ENCODE data around the gene CALR.
"Not testable (repeated sequence)": the region's sequence is repeated elsewhere in the genome, so short reads cannot be mapped to it uniquely, and the experiment has no call there.

The CALR gene

DNA sequence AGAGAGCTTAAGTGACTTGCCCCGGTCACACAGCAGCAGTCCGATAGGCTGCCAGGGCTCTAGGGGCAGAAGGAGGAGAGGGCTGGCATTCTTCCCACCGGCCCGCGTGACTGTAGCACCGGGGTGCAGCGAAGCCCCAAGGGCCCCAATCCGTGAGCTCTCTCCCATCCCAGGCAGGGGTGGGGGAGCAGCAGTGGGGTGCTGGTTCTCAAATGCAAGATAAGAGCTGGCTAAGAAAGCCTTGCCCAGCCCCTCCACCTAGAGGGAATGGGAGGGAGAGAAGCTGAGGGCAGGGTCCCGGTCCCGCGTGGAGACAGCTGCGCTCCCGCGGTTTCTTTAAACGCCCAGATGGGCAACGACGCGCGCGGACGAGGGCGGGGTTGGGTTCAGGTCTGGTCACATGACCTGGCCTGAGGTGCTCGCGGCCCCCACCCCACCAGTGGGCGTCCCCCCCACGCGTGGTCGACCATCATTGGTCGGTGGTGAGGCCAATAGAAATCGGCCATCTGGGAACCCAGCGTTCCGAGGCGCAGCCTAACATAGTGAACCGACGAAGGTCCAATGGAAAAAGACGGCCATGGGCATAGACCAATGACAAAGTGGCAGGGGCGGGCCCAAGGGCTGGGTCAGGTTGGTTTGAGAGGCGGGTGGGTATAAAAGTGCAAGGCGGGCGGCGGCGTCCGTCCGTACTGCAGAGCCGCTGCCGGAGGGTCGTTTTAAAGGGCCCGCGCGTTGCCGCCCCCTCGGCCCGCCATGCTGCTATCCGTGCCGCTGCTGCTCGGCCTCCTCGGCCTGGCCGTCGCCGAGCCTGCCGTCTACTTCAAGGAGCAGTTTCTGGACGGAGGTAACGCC, at the start of gene CALR:
CALR (plus strand) TSS at position 683 of the 852 bp plus-strand sequence; CDS start at position 754, 71 bp downstream.
- Mint-ChIP-seq H3K9me3 (no peaks in the 10 kb centered on the region), H3K36me3 (peaks cover 46% of the 10 kb centered on the region), H3K27me3 (no peaks in the 10 kb centered on the region), H3K4me1 (peaks cover 71% of the 10 kb centered on the region), H3K27ac (peak within 1 kb of the TSS; percentile 96), H3K4me3 (peak within 1 kb of the TSS; percentile 99)
- CTCF ChIA-PET, result interaction anchor here (0.8 to 1.5 kb wide), 3 partner anchors 27 to 53 kb away, joined by 3 to 6 read pairs (median 3); partner anchors contain the start of gene GCDH
- peak; percentile 100 for DNase-seq

DNA sequence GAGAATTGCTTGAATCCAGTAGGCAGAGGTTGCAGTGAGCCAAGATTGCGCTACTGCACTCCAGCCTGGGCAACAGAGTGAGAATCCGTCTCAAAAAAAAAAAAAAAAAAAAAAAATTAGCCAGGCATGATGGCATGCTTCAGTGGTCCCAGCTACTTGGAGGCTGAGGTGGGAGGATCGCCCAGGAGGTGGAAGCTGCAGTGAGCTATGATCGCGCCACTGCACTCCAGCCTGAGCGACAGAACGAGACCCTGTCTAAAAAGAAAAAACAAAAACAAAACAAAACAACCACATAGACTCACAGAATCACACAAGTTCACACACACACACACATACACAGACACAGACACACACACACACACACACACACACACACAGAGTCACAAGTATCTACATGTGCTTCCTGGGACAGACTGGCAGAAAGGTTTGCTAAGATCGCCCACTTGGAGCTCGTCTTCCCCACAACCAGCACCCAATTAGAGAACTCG, 48.1 kb upstream of the CALR start:
- Mint-ChIP-seq H3K4me3 (peak overlapping the region; percentile 97), H3K36me3 (peaks cover 18% of the 10 kb centered on the region), H3K27ac (peak overlapping the region; percentile 94), H3K4me1 (peaks cover 39% of the 10 kb centered on the region)
- not testable (repeated sequence) for DNase-seq, H3K9me3 Mint-ChIP-seq, H3K27me3 Mint-ChIP-seq
- CTCF ChIA-PET, result interaction anchor here (0.6 to 1.4 kb wide), 5 partner anchors 9 to 139 kb away, joined by 3 to 8 read pairs (median 3); partner anchors contain the start of genes DNASE2 and SYCE2

GRCh38 chr19:12890787-12891552, 47.4 kb upstream of the CALR start, which contains the start of gene GCDH:
Gene GCDH, plus strand, starts transcription at chr19:12891160. Its CDS starts 145 bp downstream, at chr19:12891305.
- H3K4me3 Mint-ChIP-seq, result peak within 1 kb of the TSS; percentile 97
- peak; percentile 99 for DNase-seq
- no peaks in the 10 kb centered on the region for H3K27me3 Mint-ChIP-seq
- CTCF ChIA-PET, result interaction anchor here (0.6 to 1.4 kb wide), 5 partner anchors 9 to 139 kb away, joined by 3 to 8 read pairs (median 3); partner anchors contain the start of genes DNASE2 and SYCE2
- peaks cover 39% of the 10 kb centered on the region for H3K4me1 Mint-ChIP-seq
- H3K27ac Mint-ChIP-seq, result peak within 1 kb of the TSS; percentile 94
- peaks cover 18% of the 10 kb centered on the region for H3K36me3 Mint-ChIP-seq
- no peaks in the 10 kb centered on the region for H3K9me3 Mint-ChIP-seq

- CTCF ChIA-PET, result interaction anchor here (0.8 to 1.4 kb wide), 2 partner anchors 73 to 74 kb away, joined by 3 to 8 read pairs; no protein-coding TSS in a partner anchor
- H3K36me3 Mint-ChIP-seq, result peaks cover 18% of the 10 kb centered on the region
- H3K4me3 Mint-ChIP-seq, result peak overlapping the region; percentile 97
- H3K9me3 Mint-ChIP-seq, result no peaks in the 10 kb centered on the region
- H3K27me3 Mint-ChIP-seq, result no peaks in the 10 kb centered on the region
- peak overlapping the region; percentile 94 for H3K27ac Mint-ChIP-seq
- DNase-seq, result no peak
- H3K4me1 Mint-ChIP-seq, result peaks cover 33% of the 10 kb centered on the region
Measured at GRCh38 chr19:12891553-12892021, 46.8 kb upstream of the CALR start.

DNA sequence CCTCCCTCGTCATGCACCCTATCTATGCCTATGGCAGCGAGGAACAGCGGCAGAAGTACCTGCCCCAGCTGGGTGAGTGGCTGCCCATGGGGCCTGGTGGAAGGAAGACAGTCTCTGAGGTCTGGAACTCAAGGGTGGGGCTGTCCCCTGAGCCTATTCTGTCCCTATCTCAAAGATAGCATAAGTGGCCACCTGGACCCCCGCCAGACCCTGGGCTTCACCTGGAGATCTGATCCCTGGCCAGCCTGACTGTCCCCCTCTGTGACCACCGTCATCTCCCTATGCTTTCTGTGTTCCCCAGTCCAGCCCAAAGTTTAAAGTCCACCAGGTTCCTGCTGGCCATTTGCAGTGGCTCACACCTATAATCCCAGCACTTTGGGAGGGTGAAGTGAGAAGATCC, 44.8 kb upstream of the CALR start:
- H3K27ac Mint-ChIP-seq, result no peak overlapping the region
- CTCF ChIA-PET, result no interaction called here
- H3K27me3 Mint-ChIP-seq, result no peaks in the 10 kb centered on the region
- peaks cover 31% of the 10 kb centered on the region for H3K4me1 Mint-ChIP-seq
- peaks cover 25% of the 10 kb centered on the region for H3K36me3 Mint-ChIP-seq
- H3K4me3 Mint-ChIP-seq, result peak overlapping the region; percentile 40
- DNase-seq, result no peak
- no peaks in the 10 kb centered on the region for H3K9me3 Mint-ChIP-seq

- no peaks in the 10 kb centered on the region for H3K27me3 Mint-ChIP-seq
- no peak overlapping the region for H3K27ac Mint-ChIP-seq
- H3K4me3 Mint-ChIP-seq, result no peak overlapping the region
- H3K36me3 Mint-ChIP-seq, result peaks cover 28% of the 10 kb centered on the region
- H3K9me3 Mint-ChIP-seq, result no peaks in the 10 kb centered on the region
- peaks cover 14% of the 10 kb centered on the region for H3K4me1 Mint-ChIP-seq
- DNase-seq, result no peak
- CTCF ChIA-PET, result no interaction called here
Measured at GRCh38 chr19:12896460-12896859, 41.9 kb upstream of the CALR start.

- no peaks in the 10 kb centered on the region for H3K27me3 Mint-ChIP-seq
- no peaks in the 10 kb centered on the region for H3K4me1 Mint-ChIP-seq
- peak overlapping the region; percentile 42 for H3K27ac Mint-ChIP-seq
- DNase-seq, result no peak
- no peaks in the 10 kb centered on the region for H3K9me3 Mint-ChIP-seq
- H3K36me3 Mint-ChIP-seq, result peaks cover 13% of the 10 kb centered on the region
- H3K4me3 Mint-ChIP-seq, result no peak overlapping the region
- CTCF ChIA-PET, result interaction anchor here (1.4 kb wide), 1 partner anchor 27 kb away, joined by 3 read pairs; no protein-coding TSS in a partner anchor
Measured at GRCh38 chr19:12899891-12900518, 38.4 kb upstream of the CALR start.

DNA sequence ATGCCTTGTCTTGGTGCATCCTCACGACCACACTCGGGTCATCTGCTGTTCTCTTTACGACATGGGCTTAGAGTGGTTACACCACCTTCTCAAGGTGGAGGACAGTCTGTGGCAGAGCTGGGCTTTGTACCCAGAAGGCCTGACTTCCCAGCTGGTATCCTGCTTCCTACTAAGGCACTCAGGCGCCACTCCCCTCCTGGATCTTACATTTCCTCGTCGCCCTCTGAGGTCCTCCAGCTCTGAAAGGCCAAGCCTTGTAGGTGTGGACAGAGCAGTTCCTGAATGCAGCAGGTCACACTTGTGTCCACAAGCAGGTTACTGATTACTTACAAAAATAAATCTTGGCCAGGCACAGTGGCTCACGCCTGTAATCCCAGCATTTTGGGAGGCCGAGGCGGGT, 31.2 kb upstream of the CALR start:
- Mint-ChIP-seq H3K9me3 (no peaks in the 10 kb centered on the region), H3K4me3 (no peak overlapping the region), H3K27me3 (no peaks in the 10 kb centered on the region), H3K36me3 (no peaks in the 10 kb centered on the region), H3K27ac (no peak overlapping the region), H3K4me1 (no peaks in the 10 kb centered on the region)
- no peak for DNase-seq
- CTCF ChIA-PET, result interaction anchor here (0.7 to 1.3 kb wide), 2 partner anchors 8 to 58 kb away, joined by 3 read pairs; no protein-coding TSS in a partner anchor

- Mint-ChIP-seq H3K27ac (peak overlapping the region; percentile 99), H3K9me3 (no peaks in the 10 kb centered on the region), H3K36me3 (no peaks in the 10 kb centered on the region), H3K27me3 (no peaks in the 10 kb centered on the region), H3K4me3 (no peak overlapping the region), H3K4me1 (peaks cover 30% of the 10 kb centered on the region)
- DNase-seq, result no peak
- CTCF ChIA-PET, result no interaction called here
Measured at GRCh38 chr19:12912571-12912970, 25.8 kb upstream of the CALR start.

- H3K9me3 Mint-ChIP-seq, result no peaks in the 10 kb centered on the region
- H3K27ac Mint-ChIP-seq, result peak overlapping the region; percentile 99
Measured at GRCh38 chr19:12913011-12913561, 25.3 kb upstream of the CALR start.

DNA sequence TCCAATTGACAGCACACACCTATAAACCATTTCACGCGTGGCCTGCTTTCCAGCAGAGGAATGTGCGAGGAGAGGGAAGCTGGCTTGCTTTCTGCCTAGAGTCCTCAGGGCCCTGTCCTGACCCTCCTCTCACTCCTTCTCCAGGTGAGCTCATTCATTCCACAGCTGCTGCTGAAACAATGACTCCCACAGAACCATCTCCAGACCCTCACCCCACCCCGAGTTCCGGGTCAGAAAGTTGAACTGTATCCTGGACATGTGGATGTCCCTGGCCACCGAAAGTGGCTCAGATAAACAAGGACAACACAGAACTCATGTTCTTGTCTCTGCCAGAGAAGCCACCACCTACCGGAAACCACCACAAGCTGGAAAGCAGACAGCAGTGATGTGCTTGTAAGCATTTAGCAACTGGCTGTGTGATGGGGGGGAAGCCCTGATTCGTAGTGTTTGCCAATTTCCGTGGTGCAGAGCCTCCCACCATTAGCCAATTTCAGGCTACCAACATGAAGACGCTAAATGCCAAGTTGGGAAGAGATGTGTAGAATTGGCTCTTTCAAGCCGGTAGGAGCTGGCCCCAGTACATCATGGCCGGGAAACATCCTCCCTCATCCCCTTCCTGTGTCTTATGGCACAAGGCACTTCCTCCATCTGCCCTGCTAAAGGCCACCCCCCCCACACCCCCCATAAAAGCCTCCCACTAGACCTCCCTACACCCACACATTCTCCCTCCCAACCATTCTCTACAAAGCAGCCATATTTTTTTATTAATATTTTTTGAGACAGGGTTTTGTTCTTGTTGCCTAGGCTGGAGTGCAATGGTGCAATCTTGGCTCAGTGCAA, 24.3 kb upstream of the CALR start:
- peaks cover 3% of the 10 kb centered on the region for H3K36me3 Mint-ChIP-seq
- peak overlapping the region; percentile 99 for H3K27ac Mint-ChIP-seq
- peak overlapping the region; percentile 59 for H3K4me3 Mint-ChIP-seq
- H3K27me3 Mint-ChIP-seq, result peaks cover 3% of the 10 kb centered on the region
- H3K9me3 Mint-ChIP-seq, result peaks cover 3% of the 10 kb centered on the region
- peak; percentile 79 for DNase-seq
- CTCF ChIA-PET, result interaction anchor here (0.8 to 1.9 kb wide), 5 partner anchors 19 to 154 kb away, joined by 3 to 7 read pairs (median 6); partner anchors contain the start of gene FARSA
- peaks cover 37% of the 10 kb centered on the region for H3K4me1 Mint-ChIP-seq

More at GRCh38 chr19:12913011-12913561, 25.3 kb upstream of the CALR start:
- CTCF ChIA-PET, result interaction anchor here (1.3 to 1.9 kb wide), 3 partner anchors 28 to 153 kb away, joined by 3 to 7 read pairs (median 7); no protein-coding TSS in a partner anchor
- Mint-ChIP-seq H3K4me1 (peaks cover 30% of the 10 kb centered on the region), H3K36me3 (no peaks in the 10 kb centered on the region), H3K27me3 (no peaks in the 10 kb centered on the region), H3K4me3 (no peak overlapping the region)
- DNase-seq, result no peak

- H3K36me3 Mint-ChIP-seq, H3K27me3 Mint-ChIP-seq, DNase-seq, H3K4me3 Mint-ChIP-seq, H3K9me3 Mint-ChIP-seq: not testable (repeated sequence)
- H3K27ac Mint-ChIP-seq, result peak overlapping the region; percentile 75
- CTCF ChIA-PET, result interaction anchor here (2.3 kb wide), 1 partner anchor 30 kb away, joined by 9 read pairs; no protein-coding TSS in a partner anchor
- H3K4me1 Mint-ChIP-seq, result peaks cover 46% of the 10 kb centered on the region
Measured at GRCh38 chr19:12915860-12916259, 22.5 kb upstream of the CALR start.

Data from activated naive CD4-positive, alpha-beta T cell treated with anti-CD3 and anti-CD28 coated beads, Interleukin-2, amount 10 ng/mL, durations not matched to agents 7 days and 5 days (primary cell).